ENCODE data around the gene DSTN. TPM values are rescaled to one million over a fixed set of nuclear protein-coding genes. Genes with fewer than 3 reads are reported as not detected.

Gene DSTN
- total RNA-seq, 2 donors from 2014 or later, result 26.6 to 63.4 TPM

- Mint-ChIP-seq H3K36me3 (no peaks in the 10 kb centered on the region), H3K9me3 (no peaks in the 10 kb centered on the region), H3K27ac (no peak overlapping the region)
- DNase-seq (ENCODE audit: low spot score in 2 of 2), result no peak
- ATAC-seq, result no peak
Measured at GRCh38 chr20:17541996-17542395, 27.9 kb upstream of the DSTN start.

DNA sequence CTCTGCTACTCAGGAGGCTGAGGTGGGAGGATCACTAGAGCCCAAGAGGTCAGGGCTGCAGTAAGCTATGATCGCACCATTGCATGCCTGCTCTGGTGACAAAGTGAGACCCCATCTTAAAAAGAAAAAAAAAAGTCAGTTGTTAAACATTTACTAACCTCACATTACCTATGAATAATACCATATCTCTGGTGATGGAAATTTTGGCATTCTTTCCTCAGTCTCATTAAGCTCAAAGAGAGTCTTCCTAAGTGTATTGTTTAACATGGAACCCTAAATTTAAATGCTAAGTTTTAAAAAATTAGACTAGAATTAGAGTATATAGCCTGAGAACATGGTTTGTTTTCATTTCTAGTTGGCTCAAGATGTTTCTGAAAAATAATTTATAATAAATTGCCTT is 27.4 kb upstream of the DSTN start:
- DNase-seq (ENCODE audit: low spot score in 2 of 2), result no peak
- Mint-ChIP-seq H3K27ac (no peak overlapping the region), H3K36me3 (no peaks in the 10 kb centered on the region), H3K9me3 (no peaks in the 10 kb centered on the region)
- no peak for ATAC-seq

- no peak overlapping the region for H3K27ac Mint-ChIP-seq
- ATAC-seq, result no peak
- no peaks in the 10 kb centered on the region for H3K9me3 Mint-ChIP-seq
- no peak for DNase-seq (ENCODE audit: low spot score in 2 of 2)
- H3K36me3 Mint-ChIP-seq, result no peaks in the 10 kb centered on the region
Measured at GRCh38 chr20:17542993-17543412, 26.9 kb upstream of the DSTN start.

DNA sequence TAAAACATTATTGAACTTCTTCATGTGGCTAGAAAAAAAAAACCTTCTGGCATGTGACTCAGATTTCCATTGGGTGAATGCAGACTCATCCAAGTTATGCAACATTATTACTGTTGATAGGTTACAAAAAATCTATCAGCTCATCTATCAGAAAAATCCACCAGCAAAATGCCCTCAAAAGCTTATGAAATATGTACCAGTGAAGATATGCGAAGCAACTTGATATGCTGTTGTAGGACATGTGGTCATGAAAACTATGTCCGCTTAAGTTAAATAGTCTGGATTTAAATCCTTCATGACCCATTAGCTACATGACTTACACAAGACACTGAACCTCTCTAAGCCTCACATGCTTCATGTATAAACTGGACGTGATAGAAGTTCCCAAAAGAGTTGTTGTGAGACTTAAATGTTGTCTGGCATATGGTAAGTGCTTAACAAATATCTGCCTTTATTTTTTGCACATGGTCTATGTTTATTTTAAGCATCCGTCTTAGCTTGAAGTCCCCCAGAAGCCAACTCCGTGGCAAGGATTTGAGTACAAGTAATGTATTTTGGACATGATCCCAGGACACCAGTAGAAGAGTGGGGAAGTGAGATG is 26.2 kb upstream of the DSTN start:
- Mint-ChIP-seq H3K9me3 (no peaks in the 10 kb centered on the region), H3K27ac (no peak overlapping the region), H3K36me3 (no peaks in the 10 kb centered on the region)
- no peak for ATAC-seq
- DNase-seq (ENCODE audit: low spot score in 2 of 2), result no peak

- ATAC-seq (no peak), DNase-seq (ENCODE audit: low spot score in 2 of 2) (no peak)
- no peaks in the 10 kb centered on the region for H3K9me3 Mint-ChIP-seq
- peak overlapping the region in 1 of 2 donors; percentile 72 for H3K27ac Mint-ChIP-seq
- H3K36me3 Mint-ChIP-seq, result no peaks in the 10 kb centered on the region
Measured at GRCh38 chr20:17545127-17545526, 24.7 kb upstream of the DSTN start.

GRCh38 chr20:17549131-17549530 is 20.7 kb upstream of the DSTN start:
- no peaks in the 10 kb centered on the region for H3K36me3 Mint-ChIP-seq
- ATAC-seq, result no peak
- DNase-seq (ENCODE audit: low spot score in 2 of 2), result no peak

DNA sequence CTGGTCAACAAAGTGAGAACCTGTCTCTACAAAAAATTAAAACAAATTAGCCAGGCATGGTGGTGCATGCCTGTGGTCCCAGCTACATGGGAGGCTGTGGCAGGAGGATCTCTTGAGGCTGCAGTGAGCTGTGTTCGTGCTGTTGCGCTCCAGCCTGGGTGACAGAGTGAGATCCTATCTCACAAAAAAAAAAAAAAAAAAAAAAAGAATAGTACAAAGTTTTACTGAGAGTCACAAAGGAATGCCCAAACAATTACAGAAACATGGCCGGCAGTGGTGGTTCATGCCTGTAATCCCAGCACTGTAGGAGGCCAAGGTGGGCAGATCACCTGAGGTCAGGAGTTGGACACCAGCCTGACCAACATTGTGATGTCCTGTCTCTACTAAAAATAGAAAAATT is 14.8 kb upstream of the DSTN start:
- H3K9me3 Mint-ChIP-seq, result no peaks in the 10 kb centered on the region
- H3K36me3 Mint-ChIP-seq, result no peaks in the 10 kb centered on the region
- DNase-seq (ENCODE audit: low spot score in 2 of 2) (no peak), ATAC-seq (no peak)
- no peak overlapping the region for H3K27ac Mint-ChIP-seq

More at GRCh38 chr20:17549131-17549530, 20.7 kb upstream of the DSTN start:
- Mint-ChIP-seq H3K27ac (no peak overlapping the region), H3K9me3 (no peaks in the 10 kb centered on the region)

DNA sequence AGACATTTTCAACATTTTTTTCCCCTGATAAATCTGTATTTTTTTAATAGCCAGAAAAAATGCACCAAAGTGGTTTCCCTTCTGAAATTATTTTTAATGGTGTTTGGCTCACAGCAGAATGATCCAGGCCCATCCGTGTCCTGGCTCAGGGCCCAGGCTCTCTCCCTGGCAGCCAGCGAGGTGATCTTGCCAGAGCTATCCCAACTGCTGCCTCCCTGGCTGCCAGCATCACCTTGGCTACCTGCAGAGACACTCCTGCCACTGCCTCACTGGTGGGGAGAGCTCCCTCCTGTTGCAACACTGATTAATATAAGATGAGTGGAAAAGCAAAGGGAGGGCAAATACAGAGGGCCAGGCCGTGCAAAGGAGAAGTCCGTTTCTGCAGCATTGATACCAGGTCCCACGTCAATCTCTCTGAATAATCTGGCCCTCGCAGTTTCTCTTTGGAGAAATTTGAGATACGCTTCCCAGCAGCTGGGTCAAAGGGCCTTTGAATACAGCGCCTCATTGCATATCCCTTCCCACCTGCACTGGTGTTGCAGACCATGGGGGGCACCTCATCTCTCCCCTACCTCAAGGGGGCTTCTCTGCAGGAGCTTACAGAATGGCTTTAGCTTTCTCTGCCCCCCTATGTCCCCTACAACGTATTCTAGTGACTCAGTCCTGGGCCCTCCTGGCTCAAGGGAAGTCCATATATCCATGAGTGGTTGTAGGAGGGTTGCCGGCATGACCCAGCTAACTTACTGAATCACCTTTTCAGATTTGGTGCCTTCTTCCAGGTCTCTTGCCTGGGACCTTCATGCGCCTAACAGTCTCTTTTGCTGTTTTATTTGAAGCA is 12.8 kb upstream of the DSTN start:
- Mint-ChIP-seq H3K9me3 (no peaks in the 10 kb centered on the region), H3K27ac (no peak overlapping the region), H3K36me3 (no peaks in the 10 kb centered on the region)
- DNase-seq (ENCODE audit: low spot score in 2 of 2) (no peak), ATAC-seq (no peak)

GRCh38 chr20:17557675-17558006 is 12.2 kb upstream of the DSTN start:
- H3K9me3 Mint-ChIP-seq, result no peaks in the 10 kb centered on the region
- DNase-seq (ENCODE audit: low spot score in 2 of 2), result no peak
- ATAC-seq, result no peak
- no peaks in the 10 kb centered on the region for H3K36me3 Mint-ChIP-seq
- no peak overlapping the region for H3K27ac Mint-ChIP-seq

DNA sequence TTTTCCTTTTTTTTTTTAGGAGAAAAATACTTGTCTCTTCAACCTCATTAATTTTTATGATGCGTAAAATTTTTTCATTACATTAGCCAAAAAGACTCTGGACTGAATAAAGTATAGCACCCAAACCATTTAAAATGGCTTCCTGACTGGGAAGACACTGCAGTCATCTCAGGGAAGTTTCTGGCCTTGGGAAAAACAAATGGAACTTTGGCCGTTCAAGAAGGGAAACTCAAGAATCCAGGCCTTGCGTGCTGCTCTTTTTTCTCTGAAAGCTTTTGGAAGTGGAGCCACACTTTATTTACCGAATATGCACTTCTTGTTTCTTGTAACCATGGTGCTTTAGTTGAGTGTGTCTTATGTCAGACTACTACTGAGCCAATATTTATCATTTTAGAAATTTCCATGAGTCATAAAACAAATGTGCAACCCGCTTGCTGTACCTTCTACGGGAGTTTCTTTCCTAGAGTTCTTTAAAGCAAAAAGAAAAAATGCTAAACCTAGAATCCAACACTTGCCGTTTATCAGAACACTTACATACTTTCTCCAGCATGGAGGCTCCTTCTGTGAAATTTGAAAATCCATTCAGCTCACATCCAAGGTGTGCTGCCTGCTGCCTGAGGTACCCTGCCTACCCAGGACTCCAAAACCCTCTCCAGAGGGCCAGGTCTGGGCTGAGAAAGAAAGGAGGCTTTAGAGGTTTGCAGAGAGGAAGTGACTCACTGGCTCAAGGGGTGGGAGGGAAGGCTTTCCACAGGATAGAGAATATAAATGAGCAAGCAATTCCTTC is 11.5 kb upstream of the DSTN start:
- DNase-seq (ENCODE audit: low spot score in 2 of 2), result peak in 1 of 2 donors; percentile 38
- H3K27ac Mint-ChIP-seq, result peak overlapping the region; percentile 59 to 95
- peak; percentile 78 to 83 for ATAC-seq
- no peaks in the 10 kb centered on the region for H3K36me3 Mint-ChIP-seq
- no peaks in the 10 kb centered on the region for H3K9me3 Mint-ChIP-seq

GRCh38 chr20:17558941-17559304 is 11.0 kb upstream of the DSTN start:
- Mint-ChIP-seq H3K9me3 (no peaks in the 10 kb centered on the region), H3K36me3 (no peaks in the 10 kb centered on the region), H3K27ac (peak overlapping the region; percentile 59 to 95)
- DNase-seq (ENCODE audit: low spot score in 2 of 2) (no peak), ATAC-seq (no peak)

DNA sequence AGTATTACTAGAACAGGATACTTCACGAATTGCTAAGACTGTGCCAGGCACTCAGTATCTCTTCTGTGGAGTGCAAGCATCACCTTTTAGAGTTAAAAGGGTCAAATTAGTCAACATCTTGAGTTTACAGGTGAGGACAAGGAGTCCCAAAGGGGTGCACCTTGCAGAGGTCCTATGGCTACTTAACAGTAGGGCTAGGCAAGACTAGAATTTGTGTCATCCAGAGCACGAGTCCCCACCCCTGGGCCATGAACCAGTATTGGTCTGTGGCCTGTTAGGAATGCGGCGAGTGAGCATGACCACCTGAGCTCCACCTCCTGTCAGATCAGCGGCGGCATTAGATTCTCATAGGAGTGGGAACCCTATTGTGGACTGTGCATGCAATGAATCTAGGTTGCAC is 10.5 kb upstream of the DSTN start:
- Mint-ChIP-seq H3K9me3 (no peaks in the 10 kb centered on the region), H3K36me3 (no peaks in the 10 kb centered on the region), H3K27ac (peak overlapping the region in 1 of 2 donors; percentile 59)
- no peak for ATAC-seq
- no peak for DNase-seq (ENCODE audit: low spot score in 2 of 2)

- H3K36me3 Mint-ChIP-seq, result no peaks in the 10 kb centered on the region
- ATAC-seq, result peak; percentile 69 to 84
- H3K9me3 Mint-ChIP-seq, result no peaks in the 10 kb centered on the region
- DNase-seq (ENCODE audit: low spot score in 2 of 2), result no peak
- peak overlapping the region; percentile 76 to 88 for H3K27ac Mint-ChIP-seq
Measured at GRCh38 chr20:17560344-17561074, 9.4 kb upstream of the DSTN start.

DNA sequence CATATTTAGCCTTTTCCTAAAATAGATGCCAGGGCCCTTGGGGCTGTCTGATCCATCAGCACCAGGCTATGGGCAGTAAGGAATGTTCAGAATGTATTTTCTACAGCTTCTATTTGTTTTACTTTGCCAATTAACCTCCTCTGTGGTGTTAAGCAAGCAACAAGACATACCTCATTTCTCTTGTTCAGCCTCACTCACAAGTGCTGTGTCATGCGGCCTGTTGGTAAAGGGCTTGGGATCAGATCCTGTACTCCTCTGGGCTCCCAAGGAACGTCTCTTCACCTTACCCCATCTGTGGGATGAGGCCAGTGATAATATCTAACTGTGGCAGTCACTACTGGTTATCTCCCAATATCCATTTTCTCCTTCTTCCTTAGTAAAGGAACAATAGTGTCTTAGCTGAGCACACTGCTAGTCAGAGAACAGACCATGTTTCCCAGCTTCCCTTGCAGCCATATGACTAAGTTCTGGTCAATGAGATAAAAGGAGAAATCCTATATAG is 7.0 kb upstream of the DSTN start:
- Mint-ChIP-seq H3K9me3 (no peaks in the 10 kb centered on the region), H3K27ac (no peak overlapping the region), H3K36me3 (no peaks in the 10 kb centered on the region)
- no peak for ATAC-seq
- no peak for DNase-seq (ENCODE audit: low spot score in 2 of 2)

GRCh38 chr20:17565169-17565845 is 4.6 kb upstream of the DSTN start:
- ATAC-seq (no peak), DNase-seq (ENCODE audit: low spot score in 2 of 2) (no peak)
- H3K27ac Mint-ChIP-seq, result no peak overlapping the region
- H3K9me3 Mint-ChIP-seq, result no peaks in the 10 kb centered on the region
- H3K36me3 Mint-ChIP-seq, result peaks cover 0 to 6% of the 10 kb centered on the region in 2 donors

DNA sequence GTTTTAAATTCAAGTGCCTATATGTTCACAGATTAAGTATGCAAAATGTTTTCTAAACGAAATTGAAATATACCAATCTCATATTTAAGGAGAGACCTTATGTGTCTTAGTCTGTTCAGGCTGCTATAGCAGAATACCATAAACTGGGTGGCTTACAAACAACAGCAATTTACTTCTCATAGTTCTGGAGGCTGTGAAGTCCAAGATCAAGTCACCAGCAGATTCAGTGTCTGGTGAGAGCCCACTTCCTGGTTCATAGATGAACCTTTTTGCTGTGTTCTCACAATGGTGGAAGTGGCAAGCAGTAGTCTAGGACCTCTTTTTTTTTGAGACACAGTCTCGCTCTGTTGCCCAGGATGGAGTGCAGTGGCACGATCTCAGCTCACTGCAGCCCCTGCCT is 3.5 kb upstream of the DSTN start:
- ATAC-seq (no peak), DNase-seq (ENCODE audit: low spot score in 2 of 2) (no peak)
- Mint-ChIP-seq H3K27ac (no peak overlapping the region), H3K9me3 (no peaks in the 10 kb centered on the region), H3K36me3 (peaks cover 5 to 12% of the 10 kb centered on the region in 2 donors)
